ENCODE results near the gene NKX2-1.

The NKX2-1 gene

DNA sequence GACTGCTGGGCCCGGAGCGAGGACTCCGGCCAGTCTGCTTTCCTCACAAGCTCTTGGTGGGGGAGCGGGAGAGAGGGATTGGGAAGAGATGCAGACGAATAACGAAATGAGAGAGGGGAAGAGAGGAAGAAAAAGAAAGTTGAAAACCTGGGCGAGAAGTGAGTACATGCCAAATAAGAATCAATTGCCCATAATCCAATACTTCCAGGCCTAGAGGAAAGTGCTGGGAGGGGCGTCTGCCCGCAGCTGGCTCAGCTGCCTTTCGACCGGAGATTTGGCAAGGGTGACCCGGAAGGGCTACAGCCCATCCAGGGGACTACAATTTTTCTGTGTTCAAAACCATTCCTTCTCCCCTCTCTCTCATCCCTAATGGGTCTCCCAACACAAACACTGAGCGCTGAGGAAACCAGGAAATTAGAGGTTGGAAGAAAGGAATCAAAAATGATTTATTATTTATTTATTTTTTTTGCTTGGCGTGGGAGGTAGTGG, 4.9 kb downstream of the NKX2-1 start:
- DNase-seq (ENCODE audit: extremely low read depth, insufficient read length), result no peak
- Histone ChIP-seq H3K36me3 (ENCODE audit: control insufficient read depth, insufficient read depth, low read length) (no peaks in the 10 kb centered on the region), H3K27me3 (replicated peaks; ENCODE audit: control insufficient read depth, insufficient read depth, low read length) (peaks cover under 1% of the 10 kb centered on the region), H3K4me3 (replicated peaks; ENCODE audit: low read depth, low read length) (no peak overlapping the region)
- TF ChIP-seq, protein P1, sequence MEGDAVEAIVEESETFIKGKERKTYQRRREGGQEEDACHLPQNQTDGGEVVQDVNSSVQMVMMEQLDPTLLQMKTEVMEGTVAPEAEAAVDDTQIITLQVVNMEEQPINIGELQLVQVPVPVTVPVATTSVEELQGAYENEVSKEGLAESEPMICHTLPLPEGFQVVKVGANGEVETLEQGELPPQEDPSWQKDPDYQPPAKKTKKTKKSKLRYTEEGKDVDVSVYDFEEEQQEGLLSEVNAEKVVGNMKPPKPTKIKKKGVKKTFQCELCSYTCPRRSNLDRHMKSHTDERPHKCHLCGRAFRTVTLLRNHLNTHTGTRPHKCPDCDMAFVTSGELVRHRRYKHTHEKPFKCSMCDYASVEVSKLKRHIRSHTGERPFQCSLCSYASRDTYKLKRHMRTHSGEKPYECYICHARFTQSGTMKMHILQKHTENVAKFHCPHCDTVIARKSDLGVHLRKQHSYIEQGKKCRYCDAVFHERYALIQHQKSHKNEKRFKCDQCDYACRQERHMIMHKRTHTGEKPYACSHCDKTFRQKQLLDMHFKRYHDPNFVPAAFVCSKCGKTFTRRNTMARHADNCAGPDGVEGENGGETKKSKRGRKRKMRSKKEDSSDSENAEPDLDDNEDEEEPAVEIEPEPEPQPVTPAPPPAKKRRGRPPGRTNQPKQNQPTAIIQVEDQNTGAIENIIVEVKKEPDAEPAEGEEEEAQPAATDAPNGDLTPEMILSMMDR (IDR thresholded peaks at IDR 0.05; ENCODE audit: insufficient read depth, low read length, poor library complexity, severe bottlenecking), result no peak

DNA sequence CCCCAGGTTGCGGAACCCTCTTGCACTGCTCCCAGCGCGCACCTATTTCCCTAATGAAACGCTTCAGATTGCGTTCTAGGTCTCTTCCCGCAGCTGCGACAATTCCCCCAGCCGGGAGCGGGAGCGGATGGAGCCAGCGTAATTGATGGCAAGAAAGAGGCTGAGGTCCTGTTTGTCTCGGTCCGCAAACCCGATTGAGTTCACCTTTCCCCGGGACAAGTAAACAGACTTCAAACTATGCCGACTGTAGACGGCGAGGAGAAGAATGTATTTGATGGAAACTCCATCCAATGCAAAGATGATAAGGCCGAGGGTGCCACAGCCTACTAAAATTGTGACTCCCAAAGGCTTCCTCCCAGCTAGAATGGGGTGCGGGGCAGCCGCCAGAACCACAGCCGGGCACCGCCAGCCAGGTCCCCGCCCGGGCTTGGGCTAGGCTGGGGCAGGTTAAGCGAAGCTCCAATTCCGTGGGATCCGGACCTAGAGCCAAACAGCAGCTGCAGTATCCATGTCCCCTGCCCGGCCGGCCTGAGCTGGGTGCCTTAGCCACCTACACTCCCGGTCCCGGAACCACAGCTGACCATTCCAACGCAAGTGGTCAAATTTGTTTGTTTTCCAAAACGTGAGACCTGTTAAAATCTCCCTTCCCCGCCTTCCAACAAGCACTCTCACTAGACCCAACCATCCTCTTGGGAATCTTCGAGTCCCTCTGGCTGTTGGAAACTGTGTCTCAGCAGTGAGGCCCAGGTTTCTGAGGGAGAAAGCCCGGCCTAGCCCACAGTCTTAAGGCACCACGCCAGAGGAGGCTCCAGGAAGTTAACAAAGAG, 5.5 kb downstream of the NKX2-1 start:
- Histone ChIP-seq H3K36me3 (ENCODE audit: control insufficient read depth, insufficient read depth, low read length) (no peaks in the 10 kb centered on the region), H3K4me3 (replicated peaks; ENCODE audit: low read depth, low read length) (no peak overlapping the region), H3K27me3 (replicated peaks; ENCODE audit: control insufficient read depth, insufficient read depth, low read length) (peaks cover 1% of the 10 kb centered on the region)
- TF ChIP-seq, protein P1 (IDR thresholded peaks at IDR 0.05; ENCODE audit: insufficient read depth, low read length, poor library complexity, severe bottlenecking), result no peak
- no peak for DNase-seq (ENCODE audit: extremely low read depth, insufficient read length)

DNA sequence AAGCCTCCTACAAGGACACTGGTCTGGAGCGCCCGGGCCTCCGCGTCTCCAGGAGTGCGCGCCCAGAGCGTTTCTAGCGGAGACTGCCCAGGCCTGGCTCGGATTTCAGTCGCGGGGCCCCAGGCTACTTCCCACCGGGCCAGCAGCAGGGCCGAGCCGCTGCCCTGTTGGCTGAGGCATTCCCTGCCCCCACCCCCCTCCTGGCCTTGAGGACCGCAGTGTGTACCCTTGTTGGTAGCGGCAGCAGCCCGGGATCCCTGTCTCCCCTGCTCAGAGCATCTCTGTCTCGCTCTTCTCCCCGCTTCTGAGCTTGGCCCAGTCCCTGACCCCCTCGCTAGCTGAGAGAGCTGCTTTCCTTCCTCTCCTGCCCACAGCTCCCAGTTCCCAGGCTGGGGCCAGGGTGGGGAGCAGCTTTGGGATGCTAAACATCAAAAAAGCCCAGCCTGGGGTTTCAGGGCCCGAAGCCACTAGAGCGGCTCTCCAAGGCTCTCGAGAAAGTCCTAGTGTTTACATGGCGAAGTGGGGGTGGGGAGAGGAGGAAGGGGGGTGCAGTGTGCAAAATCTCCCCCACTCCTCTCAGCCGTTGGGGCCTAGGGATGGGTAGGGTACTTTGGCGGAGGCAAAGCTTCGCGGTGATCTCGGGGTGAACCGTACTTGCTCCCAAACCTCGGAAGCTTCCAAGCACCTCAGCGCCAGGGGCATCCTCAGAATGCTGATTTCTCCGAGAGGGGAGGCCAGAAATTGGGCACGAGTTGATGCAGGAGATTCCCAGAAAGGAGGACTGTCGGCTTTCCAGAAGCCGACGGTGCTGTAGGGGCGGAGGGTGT, 6.4 kb downstream of the NKX2-1 start:
- Histone ChIP-seq H3K27me3 (replicated peaks; ENCODE audit: control insufficient read depth, insufficient read depth, low read length) (peaks cover 1% of the 10 kb centered on the region), H3K36me3 (ENCODE audit: control insufficient read depth, insufficient read depth, low read length) (no peaks in the 10 kb centered on the region), H3K4me3 (replicated peaks; ENCODE audit: low read depth, low read length) (no peak overlapping the region)
- no peak for DNase-seq (ENCODE audit: extremely low read depth, insufficient read length)
- TF ChIP-seq, protein P1 (IDR thresholded peaks at IDR 0.05; ENCODE audit: insufficient read depth, low read length, poor library complexity, severe bottlenecking), result no peak

DNA sequence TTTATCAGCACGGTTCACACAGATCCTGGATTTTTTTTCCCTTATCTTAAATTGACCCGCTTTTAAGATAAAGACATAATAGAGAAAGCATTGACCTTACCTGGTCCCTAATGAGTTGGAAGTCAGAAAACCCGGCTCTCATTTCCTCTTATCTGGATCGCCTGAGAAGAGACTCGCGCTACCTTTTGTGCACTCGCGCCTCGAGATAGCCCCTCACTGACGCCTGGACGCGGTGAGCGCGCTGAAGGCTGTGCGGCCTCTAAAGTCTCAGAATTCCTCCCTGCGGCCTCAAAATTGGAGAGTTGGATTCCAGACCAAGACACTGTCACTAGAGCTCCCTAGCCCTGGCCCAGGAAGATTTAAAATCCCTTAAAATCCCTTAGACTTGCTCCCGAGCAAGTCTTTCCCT, 7.0 kb downstream of the NKX2-1 start:
- H3K27me3 ChIP-seq (replicated peaks; ENCODE audit: control insufficient read depth, insufficient read depth, low read length), result peaks cover 1% of the 10 kb centered on the region
- no peak for DNase-seq (ENCODE audit: extremely low read depth, insufficient read length)
- no peak overlapping the region for H3K4me3 ChIP-seq (replicated peaks; ENCODE audit: low read depth, low read length)
- no peaks in the 10 kb centered on the region for H3K36me3 ChIP-seq (ENCODE audit: control insufficient read depth, insufficient read depth, low read length)
- TF ChIP-seq, protein P1 (IDR thresholded peaks at IDR 0.05; ENCODE audit: insufficient read depth, low read length, poor library complexity, severe bottlenecking), result no peak

DNA sequence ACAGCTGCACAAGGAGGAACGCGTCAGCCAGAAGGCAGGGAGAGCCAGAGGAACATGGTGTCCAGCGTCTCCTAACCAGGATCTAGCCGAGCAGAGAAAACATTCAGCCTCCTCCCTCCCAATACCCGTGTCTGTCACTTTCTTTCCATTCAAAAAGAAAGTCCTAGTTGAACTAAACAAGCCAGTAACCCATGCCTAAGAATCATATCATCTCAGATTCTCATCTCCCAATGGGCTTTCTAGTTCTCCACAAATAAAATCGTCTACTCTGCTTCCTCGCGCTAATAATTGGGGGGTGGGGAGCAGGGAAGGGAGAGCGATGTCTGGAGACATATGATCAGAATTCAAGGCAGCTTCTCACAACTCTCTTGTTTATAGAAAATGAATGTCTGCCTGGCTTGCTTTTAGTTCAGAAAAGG, 7.4 kb downstream of the NKX2-1 start:
- DNase-seq (ENCODE audit: extremely low read depth, insufficient read length), result no peak
- H3K4me3 ChIP-seq (replicated peaks; ENCODE audit: low read depth, low read length), result no peak overlapping the region
- H3K27me3 ChIP-seq (replicated peaks; ENCODE audit: control insufficient read depth, insufficient read depth, low read length), result peaks cover 1% of the 10 kb centered on the region
- no peaks in the 10 kb centered on the region for H3K36me3 ChIP-seq (ENCODE audit: control insufficient read depth, insufficient read depth, low read length)
- TF ChIP-seq, protein P1 (IDR thresholded peaks at IDR 0.05; ENCODE audit: insufficient read depth, low read length, poor library complexity, severe bottlenecking), result no peak

Measured in GM06990 (cell line).